HG03280 (cell line): ENCODE results near the gene DTHD1.

Experiments
- ATAC-seq: cut with Tn5 transposase; IDR thresholded peaks from one replicate; pipeline ENCODE4 v1.9.1; 2021; ENCODE audit warnings: mild to moderate bottlenecking, moderate library complexity; ENCODE audit not compliant: unreplicated experiment

DTHD1 gene

GRCh38 chr4:36281384-36282106 is at the start of gene DTHD1:
Gene DTHD1, plus strand, starts transcription at chr4:36281616. Its CDS starts 143 bp downstream, at chr4:36281759.
- ATAC-seq, result no peak

- no peak for ATAC-seq
Observed at GRCh38 chr4:36233567-36234266, 47.7 kb upstream of the DTHD1 start.

GRCh38 chr4:36235306-36235705 is 46.1 kb upstream of the DTHD1 start:
- no peak for ATAC-seq

- ATAC-seq, result no peak
Observed at GRCh38 chr4:36236159-36236558, 45.3 kb upstream of the DTHD1 start.

GRCh38 chr4:36237366-36238313 is 43.8 kb upstream of the DTHD1 start:
- no peak for ATAC-seq

- peak; percentile 39 for ATAC-seq
Observed at GRCh38 chr4:36241771-36242170, 39.6 kb upstream of the DTHD1 start.

- ATAC-seq, result no peak
Observed at GRCh38 chr4:36242629-36243354, 38.6 kb upstream of the DTHD1 start.

GRCh38 chr4:36243355-36244256 is 37.8 kb upstream of the DTHD1 start:
- peak; percentile 24 for ATAC-seq

- ATAC-seq, result peak; percentile 66
Observed at GRCh38 chr4:36244257-36245082, 36.9 kb upstream of the DTHD1 start, which contains the start of gene ARAP2. Gene ARAP2, minus strand, starts transcription at chr4:36244514. Its CDS starts 15,028 bp downstream, at chr4:36229486.

GRCh38 chr4:36249610-36250009 is 31.8 kb upstream of the DTHD1 start:
- ATAC-seq, result no peak

GRCh38 chr4:36251983-36252382 is 29.4 kb upstream of the DTHD1 start:
- ATAC-seq, result no peak

- ATAC-seq, result no peak
Observed at GRCh38 chr4:36254371-36254770, 27.0 kb upstream of the DTHD1 start.

GRCh38 chr4:36255577-36255976 is 25.8 kb upstream of the DTHD1 start:
- ATAC-seq, result peak; percentile 79

- peak; percentile 46 for ATAC-seq
Observed at GRCh38 chr4:36256398-36256891, 25.0 kb upstream of the DTHD1 start.

- no peak for ATAC-seq
Observed at GRCh38 chr4:36260731-36261130, 20.7 kb upstream of the DTHD1 start.

- no peak for ATAC-seq
Observed at GRCh38 chr4:36264207-36264826, 17.1 kb upstream of the DTHD1 start.

GRCh38 chr4:36267486-36268268 is 13.7 kb upstream of the DTHD1 start:
- ATAC-seq, result no peak
